ENCODE results near the gene SCAMP4. TPM values are rescaled to one million over a fixed set of nuclear protein-coding genes. Genes with fewer than 3 reads are reported as not detected.

SCAMP4 gene
- polyA plus RNA-seq, 1 of the 3 experiments (the other 2 are of a cell fraction) = 30.0 TPM

DNA sequence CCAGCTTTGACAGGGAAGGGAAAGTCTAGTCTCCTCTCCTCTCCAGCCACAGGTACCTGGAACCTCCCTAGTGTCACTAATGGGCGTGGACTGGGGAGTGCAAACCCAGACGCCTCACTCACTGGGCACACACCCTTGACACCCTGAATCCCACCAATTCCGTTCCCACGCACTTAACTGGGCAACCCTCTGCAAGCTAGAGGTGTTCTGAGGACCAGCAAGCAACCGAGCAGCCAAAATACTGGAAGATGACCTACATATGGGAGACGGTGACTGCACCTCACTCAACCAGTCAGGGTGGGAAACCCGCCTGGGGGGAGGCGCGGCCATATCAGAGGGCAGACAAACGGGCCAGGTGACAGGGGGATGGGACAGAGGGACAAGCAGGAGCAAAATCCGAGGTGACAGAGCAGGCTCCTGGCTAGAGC, 20.9 kb upstream of the SCAMP4 start:
- TF ChIP-seq RCOR1 (IDR thresholded peaks at IDR 0.05; ENCODE audit: low read length) (no peak), REST (IDR thresholded peaks at IDR 0.05; ENCODE audit: low read depth, low read length) (no peak), NFIC (IDR thresholded peaks at IDR 0.05; ENCODE audit: borderline replicate concordance) (no peak), TEAD4 (IDR thresholded peaks at IDR 0.05; ENCODE audit: borderline replicate concordance, insufficient read depth) (no peak), MAX (IDR thresholded peaks at IDR 0.05; ENCODE audit: low read depth) (no peak), ELF1 (IDR thresholded peaks at IDR 0.05) (no peak)
- TF ChIP-seq, protein P1, sequence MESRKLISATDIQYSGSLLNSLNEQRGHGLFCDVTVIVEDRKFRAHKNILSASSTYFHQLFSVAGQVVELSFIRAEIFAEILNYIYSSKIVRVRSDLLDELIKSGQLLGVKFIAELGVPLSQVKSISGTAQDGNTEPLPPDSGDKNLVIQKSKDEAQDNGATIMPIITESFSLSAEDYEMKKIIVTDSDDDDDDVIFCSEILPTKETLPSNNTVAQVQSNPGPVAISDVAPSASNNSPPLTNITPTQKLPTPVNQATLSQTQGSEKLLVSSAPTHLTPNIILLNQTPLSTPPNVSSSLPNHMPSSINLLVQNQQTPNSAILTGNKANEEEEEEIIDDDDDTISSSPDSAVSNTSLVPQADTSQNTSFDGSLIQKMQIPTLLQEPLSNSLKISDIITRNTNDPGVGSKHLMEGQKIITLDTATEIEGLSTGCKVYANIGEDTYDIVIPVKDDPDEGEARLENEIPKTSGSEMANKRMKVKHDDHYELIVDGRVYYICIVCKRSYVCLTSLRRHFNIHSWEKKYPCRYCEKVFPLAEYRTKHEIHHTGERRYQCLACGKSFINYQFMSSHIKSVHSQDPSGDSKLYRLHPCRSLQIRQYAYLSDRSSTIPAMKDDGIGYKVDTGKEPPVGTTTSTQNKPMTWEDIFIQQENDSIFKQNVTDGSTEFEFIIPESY (IDR thresholded peaks at IDR 0.05; ENCODE audit: borderline replicate concordance, low read depth) = no peak
- TF ChIP-seq, protein P2, sequence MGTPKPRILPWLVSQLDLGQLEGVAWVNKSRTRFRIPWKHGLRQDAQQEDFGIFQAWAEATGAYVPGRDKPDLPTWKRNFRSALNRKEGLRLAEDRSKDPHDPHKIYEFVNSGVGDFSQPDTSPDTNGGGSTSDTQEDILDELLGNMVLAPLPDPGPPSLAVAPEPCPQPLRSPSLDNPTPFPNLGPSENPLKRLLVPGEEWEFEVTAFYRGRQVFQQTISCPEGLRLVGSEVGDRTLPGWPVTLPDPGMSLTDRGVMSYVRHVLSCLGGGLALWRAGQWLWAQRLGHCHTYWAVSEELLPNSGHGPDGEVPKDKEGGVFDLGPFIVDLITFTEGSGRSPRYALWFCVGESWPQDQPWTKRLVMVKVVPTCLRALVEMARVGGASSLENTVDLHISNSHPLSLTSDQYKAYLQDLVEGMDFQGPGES (IDR thresholded peaks at IDR 0.05; ENCODE audit: low read depth, low read length) = no peak
- H3K27ac ChIP-seq (ENCODE audit: low read depth in 2 of 2, low read length in 1 of 2) = peak overlapping the region in 1 of 2 experiments; percentile 62; a peak in 2 of 4 replicates
- no peaks in the 10 kb centered on the region for H3F3A ChIP-seq (replicated peaks; ENCODE audit: insufficient read depth)
- peak overlapping the region; percentile 86 to 93 for H3K4me3 ChIP-seq (ENCODE audit: low read depth in 2 of 2, low read length in 1 of 2)
- H3K9ac ChIP-seq = peak overlapping the region; percentile 84
- no peak for DNase-seq
- H3K27me3 ChIP-seq (ENCODE audit: insufficient read depth) = no peaks in the 10 kb centered on the region
- POLR2A ChIA-PET = interaction anchor here (1.2 to 1.9 kb wide), 2 partner anchors 8 to 12 kb away, joined by 3 to 7 read pairs; no protein-coding TSS in a partner anchor
- H3K9me3 ChIP-seq = no peaks in the 10 kb centered on the region
- CTCF ChIA-PET = interaction anchor here (1.0 to 1.4 kb wide), 3 partner anchors 12 to 185 kb away, joined by 3 read pairs; no protein-coding TSS in a partner anchor
- H3K4me1 ChIP-seq (ENCODE audit: control insufficient read depth in 1 of 2, insufficient read depth in 2 of 2, low read depth in 1 of 2, low read length in 1 of 2) = peaks cover 6 to 23% of the 10 kb centered on the region in 2 experiments; a peak in 1 of 4 replicates
- peaks cover 46% of the 10 kb centered on the region for H3K79me2 ChIP-seq (ENCODE audit: insufficient read depth)
- WGBS (ENCODE audit: low lambda C conversion rate) = 11% methylated on average over 11 of the region's 11 CpGs
- H3K9me2 ChIP-seq = no peaks in the 10 kb centered on the region
- peaks cover 40% of the 10 kb centered on the region for H4K20me1 ChIP-seq (ENCODE audit: insufficient read depth)
- H2AFZ ChIP-seq (ENCODE audit: low read depth) = no peak overlapping the region
- H3K36me3 ChIP-seq (replicated peaks in 1 of 2; ENCODE audit: control insufficient read depth in 1 of 2, insufficient read depth in 2 of 2, low read length in 1 of 2) = peaks cover 0 to 7% of the 10 kb centered on the region in 2 experiments
- H3K4me2 ChIP-seq = peak overlapping the region; percentile 100
